Heart right ventricle (tissue), 16 donors: Measurements from ENCODE around the gene SOX8. TPM values are rescaled to one million over a fixed set of nuclear protein-coding genes. Genes with fewer than 3 reads are reported as not detected.
"Not testable (repeated sequence)": the region's sequence is repeated elsewhere in the genome, so short reads cannot be mapped to it uniquely, and the experiment has no call there.

Source experiments
- ATAC-seq, 8 donors: fragments of 200-7000 bp; cut with Tn5 transposase; one replicate each; pipeline ENCODE4 v1.9.1; 2020; ENCODE audit warnings: mild to moderate bottlenecking in 8 of 8, moderate library complexity in 8 of 8, moderate number of reproducible peaks in 1 of 8
- DNase-seq, 2 donors: peaks; one replicate each; pipeline ENCODE4 v3.0.0-alpha.2; 2020
- H3K27ac ChIP-seq, 10 donors: fragments of 200-600 bp; sonication (generic) in 2 of 10; one replicate each; pipeline versions ENCODE4 v1.5.0 to v1.8.0; 2020 to 2022; ENCODE audit warnings: mild to moderate bottlenecking in 3 of 10
- H3K27me3 ChIP-seq, 7 donors: fragments of 200-600 bp; one replicate each; pipeline ENCODE4 v1.8.0; 2021 to 2022; ENCODE audit warnings: mild to moderate bottlenecking in 2 of 7
- H3K36me3 ChIP-seq, 9 donors: fragments of 200-600 bp; sonication (generic) in 1 of 9; one replicate each; pipeline versions ENCODE4 v1.5.0 to v1.8.0; 2020 to 2022; ENCODE audit warnings: mild to moderate bottlenecking in 2 of 9
- H3K4me1 ChIP-seq, 9 donors: fragments of 200-600 bp; sonication (generic) in 1 of 9; one replicate each; pipeline versions ENCODE4 v1.5.0 to v1.8.0; 2020 to 2022; ENCODE audit warnings: mild to moderate bottlenecking in 4 of 9
- H3K4me3 ChIP-seq, 10 donors: fragments of 200-600 bp; sonication (generic) in 2 of 10; one replicate each; pipeline versions ENCODE4 v1.5.0 to v1.8.0; 2020 to 2022; ENCODE audit warnings: mild to moderate bottlenecking in 7 of 10, moderate library complexity in 2 of 10
- H3K9me3 ChIP-seq, 11 donors: fragments of 200-600 bp in 10 of 11; sonication (generic) in 2 of 11; one replicate each; pipeline versions ENCODE4 v1.5.0 to v1.8.0; 2013 to 2022; ENCODE audit warnings: mild to moderate bottlenecking in 2 of 11, control low read depth in 1 of 11, moderate library complexity in 1 of 11
- WGBS, 2 donors: extraction: QIAGEN DNeasy Blood & Tissue Kit; methylation state at CpG; one replicate each; pipeline ENCODE4 v1.1.7; 2013; ENCODE audit warnings: inconsistent platforms in 1 of 2; 5-methylcytosine and 5-hydroxymethylcytosine counted together
- intact Hi-C, 10 donors: fragments of 100-400 bp; cut with DNase I; formaldehyde crosslinking; loops; one replicate each; pipeline versions ENCODE4 v1.11.1 to v1.14.2; 2022
- polyA plus RNA-seq, 2 donors: library from polyadenylated mRNA; stranded (reverse); fragments of 200-250 nt; gene quantifications; one replicate each; pipeline ENCODE4 v1.2.3, GENCODE V29; 2013
- total RNA-seq, 10 donors: library from RNA; stranded (reverse); fragmentation: NEBNext Ultra II Directional in 3 of 10; extraction: Animal tissue kit (Norgen Biotek cat#: 25700) in 3 of 10; gene quantifications; one replicate each; pipeline versions ENCODE4 v1.2.1 to v1.2.4, GENCODE V29; 2021 to 2023
- TF ChIP-seq, protein P1 (sequence below), 9 donors: fragments of 200-600 bp; sonication (generic) in 2 of 9; IDR thresholded peaks; one replicate each; pipeline versions ENCODE4 v1.5.0 to v1.8.0; 2021 to 2022; ENCODE audit warnings: antibody characterized with exemption in 9 of 9, mild to moderate bottlenecking in 5 of 9, moderate library complexity in 1 of 9
- donor health status: Arrhythmogenic right ventricular cardiomyopathy.
- donor health status: ischemic (EF 13 %, LVEDD 7.1; RV severe dilation, severe dysfunction).
- donor health status: healthy with polysubstance abuse.
- donor health status: DM: no; HTN: yes; CAD: no.
- donor health status: DM: no; HTN: no; CAD: no.
- donor health status: ischemic (EF 25% LVEDD 6.9; RV normal size, moderate dysfunction).
- donor health status: ischemic (EF 25% LVEDD 5.7; RV mildly dilated, moderate dysfunction).
- donor health status: healthy.
- donor health status: DM: yes; HTN: yes; CAD: no.
- donor health status: Ischemic cardiomyopathy.
- donor health status: ischemic (EF 35%, LVEDD 5.7; RV mildly dilated, moderate dysfunction).
- donor health status: nonischemic (EF 11% LVEDD 7.7; RV severe dilation, severe dysfunction).
- donor health status: DM: yes; HTN: yes; CAD: no.
- donor health status: PGD.
- donor health status: ischemic (EF 29% LVEDD 5.4; RV normal size, mild dysfunction).
- donor health status: nonischemic (EF 23%, LVEDD 6.1; RV moderate dilation, normal function).

SOX8 gene
- total and polyA plus RNA-seq, 12 donors, result 0.35 to 2.3 (median 1.0) TPM

DNA sequence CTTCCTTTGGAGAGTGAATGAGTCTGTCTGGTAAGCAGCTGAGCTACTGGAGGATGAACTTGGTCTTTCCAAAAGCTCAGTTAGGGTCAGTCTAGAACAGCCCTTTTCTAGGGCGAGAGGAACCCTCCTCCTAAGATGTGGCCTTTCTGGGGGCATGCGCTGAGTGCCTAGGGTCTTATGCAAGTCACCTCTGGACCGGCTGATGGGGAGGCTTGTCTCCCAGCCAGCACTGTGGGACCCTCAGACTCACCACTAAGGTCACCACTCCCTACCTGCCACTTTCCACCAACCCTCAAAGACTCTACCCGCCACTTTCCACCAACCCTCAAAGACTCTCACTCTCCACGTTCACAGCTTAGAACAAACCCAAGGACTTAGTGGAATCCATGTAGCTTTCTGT, 37.6 kb upstream of the SOX8 start:
- intact Hi-C loops, result no loop called here
- Histone ChIP-seq H3K27me3 (no peaks in the 10 kb centered on the region), H3K9me3 (peaks cover 0 to 27% (median 21%) of the 10 kb centered on the region in 11 donors), H3K4me3 (no peak overlapping the region), H3K36me3 (peaks cover 0 to 71% (median 4%) of the 10 kb centered on the region in 9 donors), H3K27ac (no peak overlapping the region), H3K4me1 (no peaks in the 10 kb centered on the region)
- TF ChIP-seq, protein P1, sequence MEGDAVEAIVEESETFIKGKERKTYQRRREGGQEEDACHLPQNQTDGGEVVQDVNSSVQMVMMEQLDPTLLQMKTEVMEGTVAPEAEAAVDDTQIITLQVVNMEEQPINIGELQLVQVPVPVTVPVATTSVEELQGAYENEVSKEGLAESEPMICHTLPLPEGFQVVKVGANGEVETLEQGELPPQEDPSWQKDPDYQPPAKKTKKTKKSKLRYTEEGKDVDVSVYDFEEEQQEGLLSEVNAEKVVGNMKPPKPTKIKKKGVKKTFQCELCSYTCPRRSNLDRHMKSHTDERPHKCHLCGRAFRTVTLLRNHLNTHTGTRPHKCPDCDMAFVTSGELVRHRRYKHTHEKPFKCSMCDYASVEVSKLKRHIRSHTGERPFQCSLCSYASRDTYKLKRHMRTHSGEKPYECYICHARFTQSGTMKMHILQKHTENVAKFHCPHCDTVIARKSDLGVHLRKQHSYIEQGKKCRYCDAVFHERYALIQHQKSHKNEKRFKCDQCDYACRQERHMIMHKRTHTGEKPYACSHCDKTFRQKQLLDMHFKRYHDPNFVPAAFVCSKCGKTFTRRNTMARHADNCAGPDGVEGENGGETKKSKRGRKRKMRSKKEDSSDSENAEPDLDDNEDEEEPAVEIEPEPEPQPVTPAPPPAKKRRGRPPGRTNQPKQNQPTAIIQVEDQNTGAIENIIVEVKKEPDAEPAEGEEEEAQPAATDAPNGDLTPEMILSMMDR (IDR thresholded peaks at IDR 0.05), result no peak
- 94 to 100% methylated on average over 5 of the region's 5 CpGs for WGBS, 2 donors
- DNase-seq (no peak), ATAC-seq (no peak)

DNA sequence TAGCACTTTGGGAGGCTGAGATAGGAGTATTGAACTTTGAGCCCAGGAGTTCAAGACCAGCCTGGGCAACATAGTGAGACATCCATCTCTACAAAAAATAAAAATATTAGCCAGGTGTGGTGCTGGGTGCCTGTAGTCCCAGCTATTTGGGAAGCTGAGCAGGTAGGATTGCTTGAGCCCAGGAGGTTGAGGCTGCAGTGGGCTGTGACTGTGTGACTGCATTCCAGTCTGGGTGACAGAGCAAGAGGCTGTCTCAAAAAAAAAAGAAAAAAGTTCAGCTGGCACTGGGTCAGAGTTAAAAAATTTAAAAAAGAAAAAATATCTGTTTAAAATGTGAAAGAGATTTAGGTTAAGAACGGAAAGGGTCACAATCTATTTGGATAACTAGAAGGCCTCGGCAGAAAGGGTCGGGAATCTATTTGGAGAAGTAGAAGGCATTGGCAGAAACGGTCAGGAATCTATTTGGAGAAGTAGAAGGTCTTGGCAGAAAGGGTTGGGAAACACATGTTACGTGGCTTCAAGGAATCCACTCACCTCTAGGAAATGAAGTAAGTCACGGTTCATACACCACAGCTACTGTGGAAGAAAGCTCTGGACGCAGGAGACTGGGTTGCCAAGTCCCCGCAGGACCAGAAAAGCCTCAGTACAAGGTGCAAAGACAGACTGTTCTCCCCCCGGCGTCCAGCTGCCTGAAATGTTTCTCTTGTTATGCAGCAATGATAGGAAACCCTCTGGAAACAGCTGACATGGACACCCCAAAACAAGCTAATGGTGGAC, 36.1 kb upstream of the SOX8 start:
- TF ChIP-seq, protein P1 (IDR thresholded peaks at IDR 0.05), result no peak
- 69 to 93% methylated on average over 10 of the region's 10 CpGs for WGBS, 2 donors
- Histone ChIP-seq H3K36me3 (peaks cover 0 to 59% (median 4%) of the 10 kb centered on the region in 9 donors), H3K4me1 (no peaks in the 10 kb centered on the region), H3K27me3 (no peaks in the 10 kb centered on the region), H3K4me3 (no peak overlapping the region), H3K27ac (no peak overlapping the region), H3K9me3 (peaks cover 0 to 25% (median 19%) of the 10 kb centered on the region in 11 donors)
- no peak for ATAC-seq
- intact Hi-C loops, result no loop called here
- no peak for DNase-seq

DNA sequence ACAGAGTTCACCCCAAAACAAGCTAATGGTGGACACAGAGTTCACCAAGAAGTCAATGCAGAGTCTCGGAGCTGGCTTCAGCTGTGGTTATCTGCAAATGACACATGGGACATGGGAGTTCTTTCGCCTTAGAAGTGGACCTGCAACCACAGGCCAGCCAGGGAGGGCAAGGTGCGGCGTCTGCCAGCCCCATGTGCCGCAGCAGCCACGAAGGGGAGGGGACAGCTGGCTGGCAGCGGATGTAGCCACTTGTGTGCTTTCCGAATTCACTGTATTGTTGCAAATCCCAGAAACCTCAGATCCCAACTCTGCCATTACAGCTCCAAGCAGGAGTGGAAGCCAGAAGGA, 35.5 kb upstream of the SOX8 start:
- no peak for DNase-seq
- intact Hi-C loops, result no loop called here

DNA sequence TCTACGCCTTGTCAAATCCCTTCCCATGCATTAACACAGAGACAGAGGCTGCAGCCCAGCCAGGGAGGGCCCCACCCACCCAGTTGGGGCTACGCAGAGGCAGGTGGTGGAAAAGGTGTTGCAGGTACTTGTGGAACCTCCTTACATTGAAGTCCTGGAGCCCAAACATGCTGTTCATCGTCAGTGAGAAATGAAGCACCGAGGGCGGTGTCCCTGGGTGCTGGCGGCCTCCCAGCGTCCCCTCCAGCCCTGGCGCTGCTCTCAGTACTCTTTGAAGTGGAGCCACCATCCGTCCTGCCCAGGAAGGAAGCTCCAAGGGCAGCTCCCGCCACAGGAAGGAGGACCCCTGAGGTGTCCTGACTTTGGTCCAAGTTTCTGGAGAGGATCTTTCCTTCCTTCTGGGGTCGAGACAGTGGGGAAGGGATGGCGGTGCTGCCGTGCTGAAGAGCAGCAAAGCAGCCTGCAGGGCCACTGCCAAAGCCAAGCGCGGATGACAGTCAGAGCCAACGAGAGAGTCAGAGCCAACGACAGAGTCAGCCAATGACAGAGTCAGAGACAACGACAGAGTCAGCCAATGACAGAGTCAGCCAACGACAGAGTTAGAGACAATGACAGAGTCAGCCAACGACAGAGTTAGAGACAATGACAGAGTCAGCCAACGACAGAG, 34.2 kb upstream of the SOX8 start:
- H3K4me1 ChIP-seq, result no peaks in the 10 kb centered on the region
- TF ChIP-seq, protein P1 (IDR thresholded peaks at IDR 0.05), result no peak
- peaks cover 0 to 50% (median 0%) of the 10 kb centered on the region in 9 donors for H3K36me3 ChIP-seq
- 85 to 86% methylated on average over 21 of the region's 21 CpGs for WGBS, 2 donors
- intact Hi-C loops, result no loop called here
- H3K27me3 ChIP-seq, result no peaks in the 10 kb centered on the region
- H3K4me3 ChIP-seq, result no peak overlapping the region
- H3K27ac ChIP-seq, result no peak overlapping the region
- ATAC-seq (no peak), DNase-seq (no peak)
- peaks cover 0 to 6% (median under 1%) of the 10 kb centered on the region in 11 donors for H3K9me3 ChIP-seq

More for the DNA sequence above, 35.5 kb upstream of the SOX8 start:
- TF ChIP-seq, protein P1 (IDR thresholded peaks at IDR 0.05), result no peak
- Histone ChIP-seq H3K4me1 (no peaks in the 10 kb centered on the region), H3K27me3 (no peaks in the 10 kb centered on the region), H3K36me3 (peaks cover 0 to 53% (median 4%) of the 10 kb centered on the region in 9 donors), H3K9me3 (peaks cover 0 to 19% (median 14%) of the 10 kb centered on the region in 11 donors), H3K4me3 (no peak overlapping the region), H3K27ac (no peak overlapping the region)
- WGBS, 2 donors, result 97% methylated on average over 8 of the region's 8 CpGs
- no peak for ATAC-seq

DNA sequence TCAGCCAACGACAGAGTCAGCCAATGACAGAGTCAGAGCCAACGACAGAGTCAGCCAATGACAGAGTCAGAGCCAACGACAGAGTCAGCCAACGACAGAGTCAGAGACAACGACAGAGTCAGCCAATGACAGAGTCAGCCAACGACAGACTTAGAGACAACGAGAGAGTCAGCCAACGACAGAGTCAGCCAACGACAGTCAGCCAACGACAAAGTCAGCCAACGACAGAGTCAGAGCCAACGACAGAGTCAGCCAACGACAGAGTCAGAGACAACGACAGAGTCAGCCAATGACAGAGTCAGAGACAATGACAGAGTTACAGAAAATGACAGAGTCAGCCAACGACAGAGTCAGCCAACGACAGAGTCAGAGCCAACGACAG, 33.7 kb upstream of the SOX8 start:
- H3K4me3 ChIP-seq, DNase-seq, intact Hi-C loops, H3K9me3 ChIP-seq, ATAC-seq, H3K4me1 ChIP-seq, H3K27ac ChIP-seq, H3K27me3 ChIP-seq: not testable (repeated sequence)
- WGBS, 2 donors, result 71 to 85% methylated on average over 16 to 17 of the region's 17 CpGs
- H3K36me3 ChIP-seq, result peaks cover 0 to 51% (median 0%) of the 10 kb centered on the region in 9 donors

DNA sequence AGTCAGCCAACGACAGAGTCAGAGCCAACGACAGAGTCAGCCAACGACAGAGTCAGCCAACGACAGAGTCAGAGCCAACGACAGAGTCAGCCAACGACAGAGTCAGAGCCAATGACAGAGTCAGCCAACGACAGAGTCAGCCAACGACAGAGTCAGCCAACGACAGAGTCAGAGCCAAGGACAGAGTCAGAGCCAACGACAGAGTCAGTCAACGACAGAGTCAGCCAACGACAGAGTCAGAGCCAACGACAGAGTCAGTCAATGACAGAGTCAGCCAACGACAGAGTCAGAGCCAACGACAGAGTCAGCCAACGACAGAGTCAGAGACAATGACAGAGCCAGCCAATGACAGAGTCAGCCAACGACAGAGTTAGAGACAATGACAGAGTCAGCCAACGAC, 32.8 kb upstream of the SOX8 start:
- H3K4me3 ChIP-seq, intact Hi-C loops, DNase-seq, ATAC-seq, H3K27me3 ChIP-seq, H3K27ac ChIP-seq, H3K4me1 ChIP-seq, H3K9me3 ChIP-seq: not testable (repeated sequence)
- H3K36me3 ChIP-seq, result peaks cover 0 to 47% (median 0%) of the 10 kb centered on the region in 9 donors
- WGBS, 2 donors, result 83 to 90% methylated on average over 13 to 18 of the region's 18 CpGs
